AG09309 (cell line): ENCODE results near the gene GPR171.

Experiments
- DNase-seq: peaks from one replicate; pipeline ENCODE4 v3.0.0-alpha.2; 2010; ENCODE audit warnings: low read depth
- H3K4me3 ChIP-seq: 2 replicates; pipeline ENCODE4 v1.5.1; 2011; ENCODE audit warnings: mild to moderate bottlenecking, low read depth, low read length, moderate library complexity; ENCODE audit not compliant: control insufficient read depth
- CTCF ChIP-seq: IDR thresholded peaks from 2 replicates; pipeline ENCODE4 v1.5.1; 2011; ENCODE audit warnings: mild to moderate bottlenecking, low read depth, low read length, inconsistent platforms; ENCODE audit not compliant: insufficient read depth, control insufficient read depth; ENCODE audit errors: missing control alignments

GPR171 gene

DNA sequence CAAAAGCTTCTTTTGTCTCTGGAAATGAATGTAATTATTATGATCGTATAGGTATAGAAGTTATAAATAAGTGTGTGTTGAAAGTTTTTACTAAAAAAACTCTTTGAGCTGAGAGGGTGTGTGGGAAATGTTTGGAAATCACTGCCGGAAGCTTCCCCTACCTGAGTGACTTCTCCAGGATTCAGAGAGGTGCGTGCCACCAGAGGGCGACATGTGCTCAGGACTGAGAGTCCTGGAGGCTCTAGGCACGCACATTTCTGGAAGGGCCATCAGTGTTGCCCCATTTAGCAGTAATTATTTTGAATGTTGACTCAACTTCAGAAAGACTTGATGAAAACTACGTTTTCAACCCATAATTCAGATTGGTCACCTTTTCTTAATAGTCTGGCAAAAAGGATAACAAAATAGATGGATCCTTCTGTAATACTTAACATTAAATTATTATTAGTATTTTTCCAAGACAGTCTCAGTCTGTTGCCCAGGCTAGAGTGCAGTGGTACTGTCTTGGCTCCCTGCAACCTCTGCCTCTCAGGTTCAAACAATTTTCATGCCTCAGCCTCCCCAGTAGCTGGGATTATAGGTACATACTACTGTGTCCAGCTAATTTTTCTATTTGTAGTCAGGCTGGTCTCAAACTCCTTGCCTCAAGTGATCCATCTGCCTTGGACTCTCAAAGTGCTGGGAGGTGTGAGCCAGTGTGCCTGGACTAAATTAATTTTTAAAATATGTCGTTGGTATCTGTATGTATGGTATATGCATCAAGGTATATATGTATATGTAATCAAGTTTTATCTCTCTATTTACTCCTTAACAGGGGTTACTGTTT, 34.5 kb downstream of the GPR171 start:
- no peak overlapping the region for H3K4me3 ChIP-seq
- TF ChIP-seq CTCF, result peak; percentile 91
- no peak for DNase-seq

GRCh38 chr3:151166161-151166560, 36.9 kb downstream of the GPR171 start:
- no peak overlapping the region for H3K4me3 ChIP-seq
- no peak for DNase-seq
- TF ChIP-seq CTCF, result peak; percentile 29

DNA sequence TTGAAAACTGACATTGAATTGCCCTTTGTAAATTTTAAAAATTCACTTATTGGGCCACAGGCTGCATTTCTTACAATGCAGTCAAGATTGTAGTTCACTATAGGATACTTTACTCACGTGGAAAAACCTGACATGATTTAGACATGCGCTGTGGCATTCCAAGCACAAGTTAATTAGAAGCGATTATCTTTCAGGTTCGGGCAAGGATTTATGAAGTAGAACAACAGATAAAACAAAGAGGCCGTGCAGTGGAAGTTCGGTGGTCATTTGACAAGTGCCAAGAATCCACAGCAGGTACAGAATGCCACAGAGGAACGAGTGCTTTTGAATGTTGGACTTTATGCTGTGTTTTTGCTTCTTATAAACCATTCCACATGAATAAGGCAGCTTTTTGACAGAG, 37.8 kb downstream of the GPR171 start:
- TF ChIP-seq CTCF, result no peak
- no peak overlapping the region for H3K4me3 ChIP-seq
- no peak for DNase-seq

- no peak overlapping the region for H3K4me3 ChIP-seq
- no peak for TF ChIP-seq CTCF
- DNase-seq, result no peak
Measured at GRCh38 chr3:151159806-151160205, 43.2 kb downstream of the GPR171 start.

DNA sequence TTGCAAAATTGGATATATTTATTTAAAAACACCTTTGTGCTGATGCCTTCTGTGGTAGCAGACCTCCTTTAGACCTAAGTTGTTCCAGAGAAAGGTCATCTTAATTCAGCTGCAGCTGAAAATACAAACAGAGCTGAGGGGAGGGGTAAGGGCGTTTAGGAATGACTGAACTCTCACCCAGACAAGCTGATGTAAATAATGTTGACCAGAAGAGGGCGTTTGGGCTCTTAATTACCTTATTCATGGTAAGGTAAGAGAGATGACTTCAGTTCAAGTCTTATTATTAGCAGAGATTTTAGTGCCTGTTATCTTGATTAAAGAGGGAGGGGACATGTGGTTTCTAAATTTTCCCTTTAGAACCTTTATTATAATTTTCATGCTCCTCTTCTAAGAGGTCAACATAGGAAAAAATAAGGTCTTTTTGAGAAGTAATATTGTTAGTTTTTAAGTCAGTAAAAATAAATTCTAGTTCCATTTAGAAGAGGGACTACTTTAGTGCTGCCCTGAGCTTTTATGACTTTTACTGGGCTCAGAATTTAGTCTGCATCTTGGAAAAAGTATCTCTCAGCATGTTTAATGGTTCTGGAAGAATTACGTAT, 46.3 kb downstream of the GPR171 start:
- no peak overlapping the region for H3K4me3 ChIP-seq
- TF ChIP-seq CTCF, result peak; percentile 64
- no peak for DNase-seq

- H3K4me3 ChIP-seq, result no peak overlapping the region
- no peak for TF ChIP-seq CTCF
- DNase-seq, result no peak
Measured at GRCh38 chr3:151155409-151156128, 47.4 kb downstream of the GPR171 start.
